Astrocyte (in vitro differentiated cells and primary cell): ENCODE measurements around the gene SUSD2. TPM values are rescaled to one million over a fixed set of nuclear protein-coding genes. Genes with fewer than 3 reads are reported as not detected.

Experiments used
- DNase-seq: peaks from one replicate; pipeline ENCODE4 v3.0.0-alpha.2; 2010; ENCODE audit warnings: low read depth
- FAIRE-seq: peaks from 2 replicates; lab custom pipeline; 2011; peaks lifted over from hg19 to GRCh38; lab: Jason Lieb, UNC
- H2AFZ ChIP-seq: 2 replicates; pipeline ENCODE4 v1.6.0; 2012; ENCODE audit warnings: low read depth, low read length, inconsistent platforms
- H3K27ac ChIP-seq: 2 replicates; pipeline ENCODE4 v1.5.1; 2011; ENCODE audit warnings: low read depth, low read length, inconsistent platforms
- H3K27me3 ChIP-seq: 2 replicates; pipeline ENCODE4 v1.6.0; 2011; ENCODE audit warnings: low read length, inconsistent platforms; ENCODE audit not compliant: insufficient read depth
- H3K36me3 ChIP-seq: 2 replicates; pipeline ENCODE4 v1.5.1; 2011; ENCODE audit warnings: low read length, inconsistent platforms; ENCODE audit not compliant: insufficient read depth
- H3K4me1 ChIP-seq: 2 replicates; pipeline ENCODE4 v1.5.1; 2011; ENCODE audit warnings: low read length, inconsistent platforms; ENCODE audit not compliant: insufficient read depth
- H3K4me2 ChIP-seq: 2 replicates; pipeline ENCODE4 v1.6.0; 2012; ENCODE audit warnings: low read length, inconsistent platforms
- H3K4me3 ChIP-seq: 2 replicates; pipeline ENCODE4 v1.5.1; 2011; ENCODE audit warnings: low read depth, mild to moderate bottlenecking, low read length, inconsistent platforms; ENCODE audit not compliant: insufficient read depth
- H3K79me2 ChIP-seq: 2 replicates; pipeline ENCODE4 v1.6.0; 2012; ENCODE audit warnings: mild to moderate bottlenecking, low read length, inconsistent platforms; ENCODE audit not compliant: insufficient read depth
- H3K9ac ChIP-seq: 2 replicates; pipeline ENCODE4 v1.6.0; 2012; ENCODE audit warnings: mild to moderate bottlenecking, low read length, inconsistent platforms
- H3K9me3 ChIP-seq: 2 replicates; pipeline ENCODE4 v1.5.1; 2012; ENCODE audit warnings: low read depth, mild to moderate bottlenecking, low read length, inconsistent platforms; ENCODE audit not compliant: insufficient read depth
- H4K20me1 ChIP-seq: 2 replicates; pipeline ENCODE4 v1.6.0; 2012; ENCODE audit warnings: low read length, inconsistent platforms; ENCODE audit not compliant: insufficient read depth
- H3K27ac Mint-ChIP-seq: one replicate; pipeline ENCODE4 v1.8.0; 2021; ENCODE audit warnings: mild to moderate bottlenecking, mixed read lengths; ENCODE audit not compliant: unreplicated experiment
- H3K27me3 Mint-ChIP-seq: one replicate; pipeline ENCODE4 v1.8.0; 2021; ENCODE audit warnings: low read depth, mixed read lengths; ENCODE audit not compliant: unreplicated experiment
- H3K36me3 Mint-ChIP-seq: one replicate; pipeline ENCODE4 v1.8.0; 2021; ENCODE audit warnings: low read depth, mixed read lengths; ENCODE audit not compliant: unreplicated experiment
- H3K4me1 Mint-ChIP-seq: one replicate; pipeline ENCODE4 v1.8.0; 2021; ENCODE audit warnings: low read depth, mixed read lengths; ENCODE audit not compliant: unreplicated experiment
- H3K4me3 Mint-ChIP-seq: one replicate; pipeline ENCODE4 v1.8.0; 2021; ENCODE audit warnings: mild to moderate bottlenecking, moderate library complexity, mixed read lengths; ENCODE audit not compliant: unreplicated experiment
- H3K9me3 Mint-ChIP-seq: one replicate; pipeline ENCODE4 v1.8.0; 2021; ENCODE audit warnings: mild to moderate bottlenecking, mixed read lengths; ENCODE audit not compliant: unreplicated experiment
- EZH2 ChIP-seq: IDR thresholded peaks from 2 replicates; pipeline ENCODE4 v1.6.1; 2012; ENCODE audit warnings: mild to moderate bottlenecking, low read length, inconsistent platforms; ENCODE audit not compliant: insufficient read depth
- total RNA-seq: library from RNA; stranded (reverse); gene quantifications from 2 replicates; pipeline ENCODE4 v1.2.1, GENCODE V29; 2021
- TF ChIP-seq, protein P1 (sequence below): IDR thresholded peaks from 2 replicates; pipeline ENCODE4 v1.5.1; 2011; ENCODE audit warnings: low read depth, mild to moderate bottlenecking, inconsistent platforms, low read length, moderate library complexity; ENCODE audit not compliant: insufficient read depth

SUSD2 gene
- total RNA-seq, 1 donor from 2014 or later = 0.77 TPM

DNA sequence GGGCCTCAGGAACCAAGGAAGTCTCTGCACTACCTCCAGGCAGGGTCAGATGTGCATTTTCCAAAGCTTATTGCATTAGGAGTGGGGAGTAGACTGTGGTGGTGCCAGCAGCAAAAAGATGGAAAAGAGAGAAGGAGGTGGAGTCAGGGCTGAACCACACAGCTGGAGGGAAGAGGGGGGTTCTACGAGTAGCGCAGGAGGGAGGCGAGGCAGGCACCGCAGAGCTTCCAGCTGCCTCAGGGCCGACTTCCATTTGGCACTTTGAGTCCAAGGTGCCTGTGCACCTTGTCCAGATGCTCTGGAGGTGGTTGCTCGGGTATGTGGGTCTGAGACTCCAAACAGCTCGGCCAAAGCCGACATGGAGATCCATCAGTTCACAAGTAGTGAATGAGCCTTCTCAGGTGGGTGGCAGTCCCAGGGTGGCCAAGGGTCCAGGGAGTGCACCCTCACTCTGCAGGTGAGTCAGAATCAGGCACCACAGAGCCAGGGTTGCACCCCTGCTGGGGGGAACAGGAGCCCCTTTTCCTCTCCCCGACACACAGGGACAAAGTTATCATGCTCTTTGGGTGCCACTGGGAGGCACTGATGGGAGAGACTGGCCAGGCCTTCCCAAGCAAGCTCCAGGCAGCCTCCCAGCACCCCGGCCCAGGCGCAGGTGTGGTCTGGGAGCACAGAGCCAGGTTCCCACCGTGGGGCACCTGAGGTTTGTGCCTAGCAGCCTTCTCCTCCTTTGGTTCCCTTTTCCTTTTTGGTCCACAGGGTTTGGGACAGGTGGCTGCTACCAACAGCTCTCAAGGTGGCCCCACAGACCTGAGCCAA lies 33.4 kb downstream of the SUSD2 start:
- Mint-ChIP-seq H3K27me3 (peaks cover 8% of the 10 kb centered on the region), H3K27ac (no peak overlapping the region), H3K4me3 (no peak overlapping the region), H3K4me1 (no peaks in the 10 kb centered on the region), H3K36me3 (peaks cover 7% of the 10 kb centered on the region), H3K9me3 (peaks cover 9% of the 10 kb centered on the region)
- Histone ChIP-seq H3K4me3 (no peak overlapping the region), H3K4me1 (peaks cover 2% of the 10 kb centered on the region), H3K27me3 (no peaks in the 10 kb centered on the region), H3K4me2 (no peak overlapping the region), H2AFZ (no peak overlapping the region), H3K36me3 (no peaks in the 10 kb centered on the region), H4K20me1 (no peaks in the 10 kb centered on the region), H3K9me3 (no peaks in the 10 kb centered on the region), H3K9ac (no peak overlapping the region), H3K79me2 (no peaks in the 10 kb centered on the region), H3K27ac (no peak overlapping the region)
- no peak for FAIRE-seq
- DNase-seq = no peak
- TF ChIP-seq, protein P1, sequence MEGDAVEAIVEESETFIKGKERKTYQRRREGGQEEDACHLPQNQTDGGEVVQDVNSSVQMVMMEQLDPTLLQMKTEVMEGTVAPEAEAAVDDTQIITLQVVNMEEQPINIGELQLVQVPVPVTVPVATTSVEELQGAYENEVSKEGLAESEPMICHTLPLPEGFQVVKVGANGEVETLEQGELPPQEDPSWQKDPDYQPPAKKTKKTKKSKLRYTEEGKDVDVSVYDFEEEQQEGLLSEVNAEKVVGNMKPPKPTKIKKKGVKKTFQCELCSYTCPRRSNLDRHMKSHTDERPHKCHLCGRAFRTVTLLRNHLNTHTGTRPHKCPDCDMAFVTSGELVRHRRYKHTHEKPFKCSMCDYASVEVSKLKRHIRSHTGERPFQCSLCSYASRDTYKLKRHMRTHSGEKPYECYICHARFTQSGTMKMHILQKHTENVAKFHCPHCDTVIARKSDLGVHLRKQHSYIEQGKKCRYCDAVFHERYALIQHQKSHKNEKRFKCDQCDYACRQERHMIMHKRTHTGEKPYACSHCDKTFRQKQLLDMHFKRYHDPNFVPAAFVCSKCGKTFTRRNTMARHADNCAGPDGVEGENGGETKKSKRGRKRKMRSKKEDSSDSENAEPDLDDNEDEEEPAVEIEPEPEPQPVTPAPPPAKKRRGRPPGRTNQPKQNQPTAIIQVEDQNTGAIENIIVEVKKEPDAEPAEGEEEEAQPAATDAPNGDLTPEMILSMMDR = no peak
- TF ChIP-seq EZH2 = no peak

DNA sequence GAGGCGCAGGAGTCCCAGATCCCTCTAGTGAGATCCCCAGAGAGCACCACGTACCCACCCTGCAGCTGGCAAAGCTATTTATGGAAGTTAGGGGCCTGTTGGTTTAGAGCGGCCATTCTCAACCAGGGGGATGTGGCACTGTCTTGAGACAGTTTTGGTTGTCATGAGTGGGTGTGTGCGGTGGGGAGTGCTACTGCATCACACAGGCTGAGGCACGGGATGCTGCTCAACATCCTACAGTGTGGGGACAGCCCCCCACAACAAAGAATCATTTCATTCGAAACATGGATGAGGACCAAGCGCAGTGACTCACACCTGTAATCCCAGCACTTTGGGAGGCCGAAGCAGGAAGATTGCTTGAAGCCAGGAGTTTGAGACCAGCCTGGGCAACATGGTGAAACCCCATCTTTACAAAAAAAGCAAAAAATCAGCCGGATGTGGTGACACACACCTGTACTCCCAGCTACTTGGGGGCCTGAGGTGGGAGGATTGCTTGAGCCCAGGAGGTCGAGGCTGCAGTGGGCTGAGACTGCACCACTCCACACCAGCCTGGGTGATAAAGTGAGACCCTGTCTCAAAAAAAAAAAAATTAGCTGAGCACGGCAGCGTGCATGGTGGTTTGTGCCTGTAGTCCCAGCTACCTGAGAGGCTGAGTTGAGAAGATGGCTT lies 35.4 kb downstream of the SUSD2 start:
- Histone ChIP-seq H3K27ac (no peak overlapping the region), H3K9me3 (no peaks in the 10 kb centered on the region), H3K27me3 (no peaks in the 10 kb centered on the region), H3K79me2 (no peaks in the 10 kb centered on the region), H3K4me2 (no peak overlapping the region), H3K4me1 (no peaks in the 10 kb centered on the region), H3K4me3 (no peak overlapping the region), H3K36me3 (no peaks in the 10 kb centered on the region), H3K9ac (no peak overlapping the region), H4K20me1 (no peaks in the 10 kb centered on the region), H2AFZ (no peak overlapping the region)
- DNase-seq = no peak
- Mint-ChIP-seq H3K36me3 (peaks cover 7% of the 10 kb centered on the region), H3K27ac (no peak overlapping the region), H3K4me1 (no peaks in the 10 kb centered on the region), H3K27me3 (peaks cover 12% of the 10 kb centered on the region), H3K4me3 (no peak overlapping the region), H3K9me3 (peaks cover 12% of the 10 kb centered on the region)
- FAIRE-seq = no peak
- TF ChIP-seq, protein P1 = no peak
- TF ChIP-seq EZH2 = no peak

DNA sequence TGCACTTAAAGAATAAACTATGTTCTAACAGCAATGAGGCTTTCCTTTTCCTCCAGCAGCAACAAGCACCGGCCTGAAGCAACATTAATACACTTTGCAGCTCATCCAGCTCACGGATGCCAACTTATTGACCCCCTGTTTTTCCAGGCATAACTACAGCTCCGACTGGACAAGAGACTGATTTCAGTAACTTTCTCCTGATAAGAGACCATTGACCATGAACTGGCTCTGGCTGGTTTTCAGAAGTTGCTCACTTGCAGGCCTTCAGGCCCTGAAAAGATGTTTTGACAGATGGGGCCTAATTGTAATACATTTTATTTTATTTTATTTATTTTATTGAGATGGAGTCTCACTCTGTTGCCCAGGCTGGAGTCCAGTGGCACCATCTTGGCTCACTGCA lies 36.1 kb downstream of the SUSD2 start:
- H3K9ac ChIP-seq = no peak overlapping the region
- H3K4me3 Mint-ChIP-seq = no peak overlapping the region
- peaks cover 12% of the 10 kb centered on the region for H3K9me3 Mint-ChIP-seq
- TF ChIP-seq, protein P1 = no peak
- no peak for TF ChIP-seq EZH2
- no peaks in the 10 kb centered on the region for H3K79me2 ChIP-seq
- no peaks in the 10 kb centered on the region for H3K27me3 ChIP-seq
- H3K9me3 ChIP-seq = no peaks in the 10 kb centered on the region
- no peaks in the 10 kb centered on the region for H3K4me1 ChIP-seq
- H3K36me3 ChIP-seq = no peaks in the 10 kb centered on the region
- H3K27ac ChIP-seq = no peak overlapping the region
- no peak for FAIRE-seq
- no peaks in the 10 kb centered on the region for H3K4me1 Mint-ChIP-seq
- no peak overlapping the region for H3K4me2 ChIP-seq
- no peak for DNase-seq
- H3K4me3 ChIP-seq = no peak overlapping the region
- H3K27me3 Mint-ChIP-seq = peaks cover 12% of the 10 kb centered on the region
- no peaks in the 10 kb centered on the region for H4K20me1 ChIP-seq
- peaks cover 7% of the 10 kb centered on the region for H3K36me3 Mint-ChIP-seq
- H2AFZ ChIP-seq = no peak overlapping the region
- H3K27ac Mint-ChIP-seq = no peak overlapping the region
